Cardiac fibroblast (primary cell): ENCODE results near the gene TUB.

ENCODE experiments used
- DNase-seq, 2 donors: peaks; one replicate each; pipeline versions ENCODE4 v3.0.0 to v3.0.0-alpha.2; 2010; ENCODE audit warnings: low read depth in 2 of 2
- H3K4me3 ChIP-seq, 2 donors: replicated peaks in 1 of 2; 1 replicate in 1 of 2; 2 replicates in 1 of 2; pipeline ENCODE4 v1.5.1; 2011; ENCODE audit warnings: low read depth in 2 of 2, low read length in 2 of 2, mild to moderate bottlenecking in 2 of 2, moderate library complexity in 1 of 2
- TF ChIP-seq, protein P1 (sequence below): IDR thresholded peaks from one replicate; pipeline ENCODE4 v1.5.1; 2011; ENCODE audit warnings: low read depth, mild to moderate bottlenecking, low read length, inconsistent platforms

The TUB gene

DNA sequence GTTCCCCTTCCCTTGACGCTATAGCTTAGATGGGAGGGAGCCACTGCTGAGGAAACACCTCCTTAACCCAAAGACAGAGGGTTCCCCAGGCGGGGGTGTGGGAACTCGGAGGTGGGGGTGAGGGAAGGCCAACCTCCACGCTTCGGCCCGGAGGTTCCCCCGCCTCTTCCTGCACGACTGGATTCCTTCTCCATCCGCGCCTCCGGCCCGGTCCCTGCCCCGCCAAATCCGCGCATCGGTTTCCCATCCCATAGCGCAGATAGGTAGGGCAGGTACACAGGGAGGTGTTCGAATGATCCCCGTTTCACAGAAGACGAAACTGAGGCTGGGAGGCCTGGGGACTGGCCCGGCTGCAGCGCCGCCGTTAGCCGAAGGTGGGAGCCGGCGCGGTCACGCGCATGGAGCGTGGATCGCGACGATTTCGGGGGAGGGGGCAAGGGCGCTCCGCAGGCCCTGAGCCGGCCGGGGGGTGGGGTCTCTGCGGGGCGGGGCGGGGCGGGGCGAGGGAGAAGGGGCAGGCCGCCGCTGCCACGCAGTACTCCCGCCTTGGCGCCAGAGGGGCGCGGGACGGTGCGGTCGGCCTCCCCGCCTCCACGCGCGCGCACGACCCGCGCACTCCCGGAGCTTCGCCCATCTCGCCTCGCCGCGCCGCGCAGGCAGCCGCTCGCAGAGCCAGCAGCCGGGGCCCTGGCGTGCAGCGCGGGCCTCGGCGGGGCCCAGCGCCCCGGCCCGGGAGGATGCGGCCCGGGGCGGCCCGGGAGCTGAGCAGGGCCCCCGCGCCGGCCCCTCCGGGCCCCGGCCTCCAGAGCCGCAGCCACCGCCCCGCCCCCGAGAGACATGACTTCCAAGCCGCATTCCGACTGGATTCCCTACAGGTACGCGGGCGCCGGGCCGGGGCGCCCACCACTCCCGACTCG, at the start of gene TUB:
TUB (plus strand) TSS at position 538 of the 917 bp plus-strand sequence; CDS start at position 838, 300 bp downstream.
- TF ChIP-seq, protein P1, sequence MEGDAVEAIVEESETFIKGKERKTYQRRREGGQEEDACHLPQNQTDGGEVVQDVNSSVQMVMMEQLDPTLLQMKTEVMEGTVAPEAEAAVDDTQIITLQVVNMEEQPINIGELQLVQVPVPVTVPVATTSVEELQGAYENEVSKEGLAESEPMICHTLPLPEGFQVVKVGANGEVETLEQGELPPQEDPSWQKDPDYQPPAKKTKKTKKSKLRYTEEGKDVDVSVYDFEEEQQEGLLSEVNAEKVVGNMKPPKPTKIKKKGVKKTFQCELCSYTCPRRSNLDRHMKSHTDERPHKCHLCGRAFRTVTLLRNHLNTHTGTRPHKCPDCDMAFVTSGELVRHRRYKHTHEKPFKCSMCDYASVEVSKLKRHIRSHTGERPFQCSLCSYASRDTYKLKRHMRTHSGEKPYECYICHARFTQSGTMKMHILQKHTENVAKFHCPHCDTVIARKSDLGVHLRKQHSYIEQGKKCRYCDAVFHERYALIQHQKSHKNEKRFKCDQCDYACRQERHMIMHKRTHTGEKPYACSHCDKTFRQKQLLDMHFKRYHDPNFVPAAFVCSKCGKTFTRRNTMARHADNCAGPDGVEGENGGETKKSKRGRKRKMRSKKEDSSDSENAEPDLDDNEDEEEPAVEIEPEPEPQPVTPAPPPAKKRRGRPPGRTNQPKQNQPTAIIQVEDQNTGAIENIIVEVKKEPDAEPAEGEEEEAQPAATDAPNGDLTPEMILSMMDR: no peak
- H3K4me3 ChIP-seq: peak within 1 kb of the TSS; percentile 47 to 54
- DNase-seq: peak in 1 of 2 donors; percentile 27

DNA sequence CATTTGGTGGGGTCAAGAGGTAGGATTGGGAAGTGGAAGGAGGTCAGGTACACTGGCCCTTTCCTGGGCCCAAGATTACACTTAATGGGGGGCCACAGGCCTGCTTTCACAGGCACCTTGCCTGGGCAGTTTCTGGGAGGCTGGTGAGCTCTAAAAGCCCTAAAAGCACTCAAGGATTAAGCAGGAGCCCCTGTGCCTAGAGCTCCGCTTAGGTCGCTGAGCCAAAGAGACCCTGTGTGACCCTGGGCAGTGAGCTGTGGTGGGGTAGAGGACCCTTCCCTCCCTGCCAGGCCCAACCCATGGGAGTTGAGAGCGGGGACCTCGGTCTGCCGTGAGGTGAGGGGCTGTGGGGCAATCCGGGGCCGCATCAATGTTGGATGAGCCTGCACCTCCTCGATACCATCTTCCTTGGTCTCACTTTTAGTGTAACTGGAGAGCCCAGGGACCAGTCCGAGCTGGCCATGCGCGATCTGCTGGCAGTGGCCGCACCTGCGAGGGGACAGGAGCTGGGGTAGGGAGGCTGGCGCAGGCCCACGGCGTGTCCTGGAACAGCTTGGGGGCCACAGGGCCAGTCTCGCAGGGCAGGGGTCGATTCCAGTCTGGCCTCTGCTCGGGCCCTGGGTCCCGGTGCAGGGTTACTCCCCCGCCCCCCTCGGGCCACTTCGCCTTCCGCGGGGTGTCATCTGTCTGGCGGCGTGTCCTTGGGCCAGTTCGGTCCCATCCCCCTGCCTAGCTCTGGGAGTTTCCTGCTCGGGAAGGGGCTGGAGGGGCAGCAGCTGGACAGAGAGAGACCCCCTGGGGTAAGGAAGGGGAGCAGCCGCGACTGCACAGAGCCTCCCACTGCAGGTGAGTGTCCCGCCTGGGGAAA, 49.5 kb upstream of the TUB start:
- TF ChIP-seq, protein P1: no peak
- DNase-seq: no peak
- no peak overlapping the region for H3K4me3 ChIP-seq

DNA sequence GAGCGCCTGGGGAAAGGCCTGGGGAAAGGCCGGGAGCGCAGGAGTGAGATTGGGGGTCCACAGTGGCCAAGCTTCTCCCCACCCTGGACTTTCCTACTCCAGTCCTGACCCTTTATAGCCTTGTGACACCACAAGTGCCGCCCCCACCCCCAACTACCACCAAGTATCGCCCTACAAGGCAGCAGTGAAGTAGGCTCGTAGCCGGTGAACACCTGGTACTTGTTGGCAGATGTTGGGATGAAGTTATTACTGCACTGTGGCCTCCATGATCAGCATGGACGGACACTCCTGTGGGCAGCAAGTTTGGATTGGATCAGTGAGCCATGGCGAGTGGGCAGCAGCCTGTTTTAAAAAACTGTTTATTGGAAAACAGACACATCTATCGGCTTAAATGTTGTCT, 48.9 kb upstream of the TUB start:
- no peak for DNase-seq
- TF ChIP-seq, protein P1: no peak
- H3K4me3 ChIP-seq: no peak overlapping the region

GRCh38 chr11:8032576-8033304, 48.3 kb upstream of the TUB start:
- H3K4me3 ChIP-seq: no peak overlapping the region
- no peak for DNase-seq
- TF ChIP-seq, protein P1: no peak

GRCh38 chr11:8033305-8034105, 47.5 kb upstream of the TUB start:
- TF ChIP-seq, protein P1: peak; percentile 95
- DNase-seq: peak; percentile 78 to 91
- H3K4me3 ChIP-seq: no peak overlapping the region
